Stimulated activated naive B cell treated with anti-CD40 and anti-IgM and Interleukin-4, amounts not matched to agents 10 μg/mL and 1 μg/mL and 100 μg/mL, for 72 hours (primary cell): ENCODE measurements around the gene FKBP1B.
"Not testable (repeated sequence)": the region's sequence is repeated elsewhere in the genome, so short reads cannot be mapped to it uniquely, and the experiment has no call there.

Source experiments
- ATAC-seq, 2 donors: fragments of 150-1000 bp; cut with Tn5 transposase; replicated peaks; 2 replicates each; pipeline ENCODE4 v1.10.0; 2021; ENCODE audit warnings: moderate library complexity in 1 of 2
- DNase-seq: peaks from one replicate; pipeline ENCODE4 v3.0.0; 2021
- H3K27ac Mint-ChIP-seq: one replicate; pipeline ENCODE4 v1.8.0; 2022; ENCODE audit warnings: mild to moderate bottlenecking, mixed read lengths
- H3K27me3 Mint-ChIP-seq, 2 donors: one replicate each; pipeline ENCODE4 v1.8.0; 2022; ENCODE audit warnings: mixed read lengths in 2 of 2
- H3K36me3 Mint-ChIP-seq, 2 donors: one replicate each; pipeline ENCODE4 v1.8.0; 2022; ENCODE audit warnings: mixed read lengths in 2 of 2, mild to moderate bottlenecking in 1 of 2
- H3K4me1 Mint-ChIP-seq, 2 donors: one replicate each; pipeline ENCODE4 v1.8.0; 2022; ENCODE audit warnings: mixed read lengths in 2 of 2, mild to moderate bottlenecking in 1 of 2
- H3K4me3 Mint-ChIP-seq, 2 donors: one replicate each; pipeline ENCODE4 v1.8.0; 2022; ENCODE audit warnings: mild to moderate bottlenecking in 2 of 2, mixed read lengths in 2 of 2, moderate library complexity in 1 of 2
- H3K9me3 Mint-ChIP-seq, 2 donors: one replicate each; pipeline ENCODE4 v1.8.0; 2022; ENCODE audit warnings: mixed read lengths in 2 of 2, mild to moderate bottlenecking in 1 of 2

FKBP1B gene

GRCh38 chr2:24043133-24043532 lies 6.4 kb upstream of the FKBP1B start:
- not testable (repeated sequence) for DNase-seq, ATAC-seq, H3K27ac Mint-ChIP-seq, H3K27me3 Mint-ChIP-seq, H3K4me3 Mint-ChIP-seq, H3K9me3 Mint-ChIP-seq
- peaks cover 6 to 21% of the 10 kb centered on the region in 2 donors for H3K36me3 Mint-ChIP-seq
- H3K4me1 Mint-ChIP-seq = peaks cover 13 to 28% of the 10 kb centered on the region in 2 donors

GRCh38 chr2:24045511-24046508 lies 3.7 kb upstream of the FKBP1B start:
- Mint-ChIP-seq H3K4me1 (peaks cover 16 to 28% of the 10 kb centered on the region in 2 donors), H3K36me3 (peaks cover 3 to 7% of the 10 kb centered on the region in 2 donors), H3K4me3 (peak overlapping the region; percentile 50 to 61), H3K27me3 (no peaks in the 10 kb centered on the region), H3K9me3 (no peaks in the 10 kb centered on the region), H3K27ac (no peak overlapping the region)
- DNase-seq = no peak
- no peak for ATAC-seq

- ATAC-seq (no peak), DNase-seq (no peak)
- peak overlapping the region; percentile 50 to 61 for H3K4me3 Mint-ChIP-seq
- H3K27me3 Mint-ChIP-seq = no peaks in the 10 kb centered on the region
- H3K36me3 Mint-ChIP-seq = peaks cover 3 to 7% of the 10 kb centered on the region in 2 donors
- H3K9me3 Mint-ChIP-seq = no peaks in the 10 kb centered on the region
- H3K4me1 Mint-ChIP-seq = peaks cover 16 to 28% of the 10 kb centered on the region in 2 donors
- H3K27ac Mint-ChIP-seq = peak overlapping the region; percentile 20
Measured at GRCh38 chr2:24046599-24046929, 3.0 kb upstream of the FKBP1B start.

- peak; percentile 99 for ATAC-seq
- Mint-ChIP-seq H3K4me3 (peak within 1 kb of the TSS; percentile 92 to 98), H3K27ac (peak within 1 kb of the TSS; percentile 95), H3K9me3 (no peaks in the 10 kb centered on the region), H3K36me3 (peaks cover 3 to 7% of the 10 kb centered on the region in 2 donors), H3K27me3 (no peaks in the 10 kb centered on the region), H3K4me1 (peaks cover 16 to 28% of the 10 kb centered on the region in 2 donors)
- peak; percentile 94 for DNase-seq
Measured at GRCh38 chr2:24046930-24047702, 2.4 kb upstream of the FKBP1B start, which contains the start of gene WDCP. TSS of gene WDCP (minus strand) at chr2:24047391. CDS start at chr2:24039494, 7,897 bp downstream.

- DNase-seq = no peak
- H3K36me3 Mint-ChIP-seq = peaks cover 3 to 7% of the 10 kb centered on the region in 2 donors
- peak overlapping the region; percentile 92 to 98 for H3K4me3 Mint-ChIP-seq
- H3K27me3 Mint-ChIP-seq = no peaks in the 10 kb centered on the region
- H3K27ac Mint-ChIP-seq = peak overlapping the region; percentile 95
- peaks cover 16 to 28% of the 10 kb centered on the region in 2 donors for H3K4me1 Mint-ChIP-seq
- H3K9me3 Mint-ChIP-seq = no peaks in the 10 kb centered on the region
- ATAC-seq = no peak
Measured at GRCh38 chr2:24047703-24048033, 1.9 kb upstream of the FKBP1B start.

GRCh38 chr2:24048769-24049484 lies 614 bp upstream of the FKBP1B start:
- Mint-ChIP-seq H3K36me3 (peaks cover 3% of the 10 kb centered on the region in 2 donors), H3K27me3 (no peaks in the 10 kb centered on the region), H3K27ac (no peak overlapping the region), H3K9me3 (no peaks in the 10 kb centered on the region), H3K4me1 (peaks cover 16 to 28% of the 10 kb centered on the region in 2 donors), H3K4me3 (peak overlapping the region in 1 of 2 donors; percentile 79)
- DNase-seq (no peak), ATAC-seq (no peak)

GRCh38 chr2:24050041-24050979 lies 769 bp downstream of the FKBP1B start:
- peak overlapping the region in 1 of 2 donors; percentile 79 for H3K4me3 Mint-ChIP-seq

GRCh38 chr2:24051833-24052232 lies 2.3 kb downstream of the FKBP1B start:
- Mint-ChIP-seq H3K27ac (no peak overlapping the region), H3K36me3 (peaks cover 0 to 3% of the 10 kb centered on the region in 2 donors), H3K27me3 (no peaks in the 10 kb centered on the region), H3K4me3 (no peak overlapping the region), H3K9me3 (peaks cover 0 to 2% of the 10 kb centered on the region in 2 donors), H3K4me1 (peaks cover 10 to 11% of the 10 kb centered on the region in 2 donors)
- ATAC-seq (no peak), DNase-seq (no peak)

More at GRCh38 chr2:24050041-24050979, 769 bp downstream of the FKBP1B start:
- Mint-ChIP-seq H3K9me3 (no peaks in the 10 kb centered on the region), H3K4me1 (peaks cover 13 to 21% of the 10 kb centered on the region in 2 donors), H3K36me3 (peaks cover 0 to 3% of the 10 kb centered on the region in 2 donors), H3K27me3 (no peaks in the 10 kb centered on the region), H3K27ac (no peak overlapping the region)
- no peak for DNase-seq
- ATAC-seq = no peak

- Mint-ChIP-seq H3K4me3 (no peak overlapping the region), H3K27me3 (no peaks in the 10 kb centered on the region), H3K9me3 (peaks cover 0 to 2% of the 10 kb centered on the region in 2 donors), H3K36me3 (no peaks in the 10 kb centered on the region), H3K27ac (no peak overlapping the region), H3K4me1 (peaks cover 0 to 3% of the 10 kb centered on the region in 2 donors)
- ATAC-seq (no peak), DNase-seq (no peak)
Measured at GRCh38 chr2:24052951-24053350, 3.4 kb downstream of the FKBP1B start.

GRCh38 chr2:24054366-24055010 lies 4.9 kb downstream of the FKBP1B start:
- Mint-ChIP-seq H3K36me3 (no peaks in the 10 kb centered on the region), H3K4me1 (peaks cover 0 to 3% of the 10 kb centered on the region in 2 donors), H3K4me3 (no peak overlapping the region), H3K9me3 (peaks cover 0 to 2% of the 10 kb centered on the region in 2 donors), H3K27ac (no peak overlapping the region), H3K27me3 (no peaks in the 10 kb centered on the region)
- no peak for DNase-seq
- no peak for ATAC-seq

- H3K4me3 Mint-ChIP-seq = no peak overlapping the region
- no peak for DNase-seq
- no peaks in the 10 kb centered on the region for H3K36me3 Mint-ChIP-seq
- no peaks in the 10 kb centered on the region for H3K27me3 Mint-ChIP-seq
- H3K9me3 Mint-ChIP-seq = peaks cover 0 to 2% of the 10 kb centered on the region in 2 donors
- H3K27ac Mint-ChIP-seq = no peak overlapping the region
- ATAC-seq = no peak
- H3K4me1 Mint-ChIP-seq = peaks cover 0 to 3% of the 10 kb centered on the region in 2 donors
Measured at GRCh38 chr2:24055750-24056149, 6.2 kb downstream of the FKBP1B start.

GRCh38 chr2:24058564-24059271 lies 9.2 kb downstream of the FKBP1B start:
- ATAC-seq (peak; percentile 46 to 75), DNase-seq (no peak)
- peaks cover 0 to 3% of the 10 kb centered on the region in 2 donors for H3K4me1 Mint-ChIP-seq
- H3K27me3 Mint-ChIP-seq = no peaks in the 10 kb centered on the region
- no peaks in the 10 kb centered on the region for H3K36me3 Mint-ChIP-seq
- peak overlapping the region; percentile 31 for H3K27ac Mint-ChIP-seq
- H3K4me3 Mint-ChIP-seq = no peak overlapping the region
- peaks cover 0 to 2% of the 10 kb centered on the region in 2 donors for H3K9me3 Mint-ChIP-seq
